Stimulated activated CD8-positive, alpha-beta memory T cell treated with anti-CD3 and anti-CD28 coated beads, Interleukin-2, amount 100 ng/mL, for 1 hour (primary cell): ENCODE results near the gene AZU1.

Experiments used
- DNase-seq, 2 donors: peaks; one replicate each; pipeline ENCODE4 v3.0.0-alpha.2; 2020; ENCODE audit warnings: low read depth in 2 of 2

The AZU1 gene

DNA sequence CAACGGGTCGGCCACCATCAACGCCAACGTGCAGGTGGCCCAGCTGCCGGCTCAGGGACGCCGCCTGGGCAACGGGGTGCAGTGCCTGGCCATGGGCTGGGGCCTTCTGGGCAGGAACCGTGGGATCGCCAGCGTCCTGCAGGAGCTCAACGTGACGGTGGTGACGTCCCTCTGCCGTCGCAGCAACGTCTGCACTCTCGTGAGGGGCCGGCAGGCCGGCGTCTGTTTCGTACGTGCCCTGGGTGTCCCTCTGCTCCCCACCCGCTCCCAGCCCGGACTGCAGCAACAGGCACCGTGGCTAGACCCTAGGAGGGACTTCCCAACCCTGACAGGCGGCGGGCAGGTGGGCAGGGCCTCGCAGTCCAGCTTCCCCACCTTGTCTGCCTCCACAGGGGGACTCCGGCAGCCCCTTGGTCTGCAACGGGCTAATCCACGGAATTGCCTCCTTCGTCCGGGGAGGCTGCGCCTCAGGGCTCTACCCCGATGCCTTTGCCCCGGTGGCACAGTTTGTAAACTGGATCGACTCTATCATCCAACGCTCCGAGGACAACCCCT lies 28.0 kb downstream of the AZU1 start:
- no peak for DNase-seq

DNA sequence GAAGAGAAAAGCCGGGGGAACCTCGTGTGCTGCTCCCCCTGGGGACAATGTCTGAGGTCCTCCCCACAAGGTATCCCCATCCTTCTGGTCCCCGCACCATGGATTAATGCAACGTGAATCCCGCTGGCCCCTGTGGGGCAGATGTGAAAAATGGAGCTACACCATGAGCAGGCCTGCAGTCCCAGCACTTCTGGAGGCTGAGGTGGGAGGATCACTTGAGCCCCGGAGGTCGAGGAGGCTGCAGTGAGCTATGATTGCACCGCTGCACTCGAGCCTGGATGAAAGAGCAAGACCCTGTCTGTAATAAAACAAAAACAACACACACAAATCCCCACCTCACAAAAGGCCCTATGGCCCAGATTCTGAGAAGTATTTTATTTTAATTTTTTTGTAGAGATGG lies 30.6 kb downstream of the AZU1 start:
- DNase-seq, result no peak

GRCh38 chr19:858868-859843 lies 31.5 kb downstream of the AZU1 start, which contains the start of gene CFD:
Gene CFD, plus strand, starts transcription at chr19:859664. Its CDS starts 26 bp downstream, at chr19:859690.
- DNase-seq, result no peak

DNA sequence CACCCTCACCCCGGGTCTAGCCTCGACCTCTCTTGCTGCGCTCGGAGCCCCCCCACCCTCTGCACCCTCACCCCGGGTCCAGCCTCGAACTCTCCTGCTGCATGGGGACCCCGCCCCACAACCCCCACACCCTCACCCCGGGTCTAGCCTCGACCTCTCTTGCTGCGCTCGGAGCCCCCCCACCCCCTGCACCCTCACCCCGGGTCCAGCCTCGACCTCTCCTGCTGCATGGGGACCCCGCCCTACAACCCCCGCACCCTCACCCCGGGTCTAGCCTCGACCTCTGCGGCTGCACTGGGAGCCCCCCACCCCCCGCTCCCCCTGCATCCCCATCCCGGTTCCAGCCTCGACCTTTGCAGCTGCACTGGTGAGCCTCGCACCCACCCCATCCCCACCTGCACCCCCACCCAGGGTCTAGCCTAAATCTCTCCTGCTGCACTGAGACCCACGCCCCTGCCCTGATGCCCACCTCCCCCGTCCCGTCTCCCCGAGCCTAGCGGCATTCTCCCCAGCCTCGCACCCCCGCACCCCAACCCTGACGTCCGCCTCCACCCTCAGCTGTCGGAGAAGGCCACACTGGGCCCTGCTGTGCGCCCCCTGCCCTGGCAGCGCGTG lies 33.6 kb downstream of the AZU1 start:
- DNase-seq, result no peak

DNA sequence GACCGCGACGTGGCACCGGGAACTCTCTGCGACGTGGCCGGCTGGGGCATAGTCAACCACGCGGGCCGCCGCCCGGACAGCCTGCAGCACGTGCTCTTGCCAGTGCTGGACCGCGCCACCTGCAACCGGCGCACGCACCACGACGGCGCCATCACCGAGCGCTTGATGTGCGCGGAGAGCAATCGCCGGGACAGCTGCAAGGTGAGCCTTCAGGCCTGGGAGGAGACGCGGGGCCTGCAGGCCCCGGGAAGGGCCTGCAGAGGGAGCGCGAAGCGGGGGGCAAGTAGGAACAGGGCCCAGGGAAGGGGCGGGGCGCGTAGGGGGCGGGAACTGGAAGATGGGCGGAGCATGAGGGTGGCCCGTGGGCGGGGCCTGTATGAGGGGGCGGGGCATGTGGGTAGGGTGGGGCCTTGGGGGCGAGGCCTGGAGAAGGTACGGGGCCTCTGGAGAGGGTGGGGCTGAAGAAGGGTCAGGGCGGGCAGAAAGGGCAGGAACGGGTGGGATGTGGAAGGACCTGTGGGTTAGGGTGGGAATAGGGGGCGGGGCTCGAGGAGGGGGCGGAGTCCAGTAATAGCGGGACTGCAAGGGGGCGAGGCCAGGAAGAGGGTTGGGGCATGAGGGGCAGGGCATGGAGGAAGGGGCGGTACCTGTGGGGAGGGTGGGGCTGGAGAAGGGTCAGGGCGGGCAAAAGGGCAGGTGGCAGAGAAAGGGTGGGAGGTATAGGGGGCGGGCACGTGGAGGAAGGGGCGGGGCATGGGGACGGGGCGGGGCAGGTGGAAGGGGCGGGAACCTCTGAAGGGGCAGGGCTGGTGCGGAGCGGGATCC lies 34.3 kb downstream of the AZU1 start:
- DNase-seq, result peak; percentile 33 to 51

GRCh38 chr19:862581-863314 lies 35.1 kb downstream of the AZU1 start:
- peak; percentile 56 to 69 for DNase-seq

GRCh38 chr19:863315-863620 lies 35.6 kb downstream of the AZU1 start:
- no peak for DNase-seq

DNA sequence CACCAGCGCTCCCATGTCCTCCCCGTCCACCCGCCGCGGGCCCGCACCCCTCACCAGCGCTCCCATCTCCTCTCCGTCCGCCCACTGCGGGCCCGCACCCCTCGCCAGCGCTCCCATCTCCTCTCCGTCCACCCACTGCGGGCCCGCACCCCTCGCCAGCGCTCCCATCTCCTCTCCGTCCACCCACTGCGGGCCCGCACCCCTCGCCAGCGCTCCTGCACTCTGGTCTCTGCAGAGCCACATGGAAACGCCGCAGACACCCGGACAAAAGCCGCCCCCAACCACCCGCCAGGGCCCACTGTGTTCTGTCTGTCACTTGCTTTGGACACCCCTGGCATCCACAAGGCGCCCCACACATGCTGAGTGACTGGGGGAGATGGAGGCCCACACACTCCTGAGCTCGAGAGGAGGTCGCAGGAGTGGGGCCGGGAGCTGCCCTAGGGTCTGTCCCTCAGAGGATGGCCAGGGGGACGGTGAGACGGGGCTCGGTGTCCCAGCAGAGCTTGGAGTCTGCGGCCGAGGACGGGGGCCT lies 39.2 kb downstream of the AZU1 start:
- no peak for DNase-seq

DNA sequence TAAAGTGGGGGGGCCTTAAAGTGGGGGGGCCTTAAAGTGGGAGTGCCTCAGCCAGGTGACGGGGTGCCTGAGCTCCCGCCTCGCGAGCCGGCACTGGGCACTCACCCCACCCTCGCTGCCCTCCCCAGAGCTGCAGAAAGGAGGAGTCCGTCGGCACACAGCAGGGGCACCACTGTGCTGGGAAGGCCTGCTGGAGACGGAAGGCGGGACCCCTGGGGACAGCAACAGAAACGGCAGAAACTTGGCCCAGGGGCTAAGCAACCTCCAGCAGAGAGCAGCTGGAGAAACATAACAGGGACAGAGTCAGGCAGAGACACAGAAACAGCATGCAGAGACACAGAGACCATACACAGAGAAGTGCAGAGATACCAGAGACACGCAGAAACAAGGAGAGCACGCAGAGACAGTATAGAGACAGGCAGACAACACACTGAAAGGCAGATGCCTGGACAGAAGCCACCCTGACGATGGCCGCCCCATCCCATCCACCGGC lies 39.7 kb downstream of the AZU1 start:
- no peak for DNase-seq

DNA sequence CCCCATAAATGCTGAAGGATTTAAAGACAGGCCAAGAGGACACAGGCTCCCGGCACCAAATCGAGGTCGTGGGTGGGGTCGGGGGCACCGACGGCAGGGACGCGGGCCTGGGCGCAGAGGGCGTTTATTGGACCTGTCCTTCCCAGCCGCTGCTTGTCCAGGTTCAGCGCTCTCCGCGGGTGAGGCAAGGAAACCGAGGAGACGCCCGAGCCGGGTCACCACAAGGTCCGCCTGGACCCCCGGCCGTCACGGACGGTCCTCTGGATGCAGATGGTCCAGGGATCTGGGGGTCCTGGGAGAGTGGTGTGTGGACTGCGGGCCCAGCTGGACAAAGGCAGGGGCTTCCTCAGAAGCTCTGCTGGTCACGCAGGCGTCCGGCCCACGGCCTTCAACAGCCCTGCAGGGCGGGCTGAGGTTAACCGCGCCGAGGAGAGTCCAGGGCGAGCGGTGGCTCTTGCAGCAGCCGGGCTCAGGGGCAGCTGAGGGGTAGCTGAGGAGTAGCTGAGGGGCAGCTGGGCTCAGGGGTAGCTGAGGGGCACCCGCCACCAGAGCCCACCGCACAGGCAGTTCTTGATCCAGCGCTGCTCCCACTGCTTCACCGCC lies 40.3 kb downstream of the AZU1 start:
- DNase-seq, result no peak

- DNase-seq, result no peak
Measured at GRCh38 chr19:868458-869244, 41.0 kb downstream of the AZU1 start.

GRCh38 chr19:869245-870177 lies 41.9 kb downstream of the AZU1 start:
- no peak for DNase-seq

- no peak for DNase-seq
Measured at GRCh38 chr19:870314-870713, 42.7 kb downstream of the AZU1 start.

DNA sequence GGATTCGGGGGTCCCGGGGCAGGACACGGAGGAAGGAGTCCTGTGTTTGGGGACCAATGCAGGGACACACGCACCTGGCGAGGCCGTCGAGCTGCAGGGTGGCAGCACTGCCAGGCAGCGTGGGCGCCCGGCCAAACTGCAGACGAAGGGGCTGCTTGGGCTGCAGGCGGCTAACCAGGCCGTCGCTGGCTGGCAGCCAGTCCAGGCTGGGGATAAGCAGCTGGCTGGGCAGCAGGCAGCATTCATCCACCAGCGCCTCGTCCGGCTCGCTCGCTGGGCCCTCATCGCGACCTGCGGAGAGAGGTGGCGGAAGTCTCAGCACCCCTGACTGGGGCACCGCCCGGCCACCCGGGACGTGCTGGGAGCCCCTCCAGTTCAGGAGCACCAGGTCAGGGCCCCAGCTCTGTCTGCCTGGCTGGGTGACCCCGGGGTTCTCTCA lies 43.3 kb downstream of the AZU1 start:
- DNase-seq, result no peak

GRCh38 chr19:871446-872265 lies 44.0 kb downstream of the AZU1 start:
- no peak for DNase-seq

- DNase-seq, result peak in 1 of 2 donors; percentile 72
Measured at GRCh38 chr19:872266-872951, 44.8 kb downstream of the AZU1 start.

- DNase-seq, result peak; percentile 51 to 59
Measured at GRCh38 chr19:873084-873483, 45.4 kb downstream of the AZU1 start.
